Measurements from ENCODE around the gene KRTAP6-1.

The KRTAP6-1 gene

DNA sequence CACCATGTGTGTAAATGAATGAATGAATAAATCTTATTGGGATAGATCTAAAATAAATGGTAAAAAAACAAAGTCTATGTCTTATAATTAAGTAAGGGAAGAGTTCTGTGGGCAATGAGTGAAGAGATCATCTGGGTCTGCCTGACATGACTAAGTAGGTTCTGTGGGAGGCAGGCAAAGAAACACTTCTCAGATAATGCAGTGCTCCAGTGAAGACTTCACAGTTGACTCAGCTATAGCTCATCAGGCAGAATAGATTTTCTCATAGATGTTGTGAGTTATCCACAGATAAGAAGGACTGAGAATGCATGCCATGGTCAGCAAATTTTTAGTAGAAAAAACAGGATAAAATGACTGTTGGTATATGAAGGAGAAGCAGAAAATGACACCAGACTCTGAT is 36.0 kb downstream of the KRTAP6-1 start:
- no peak for DNase-seq (ENCODE audit: low read depth)

DNA sequence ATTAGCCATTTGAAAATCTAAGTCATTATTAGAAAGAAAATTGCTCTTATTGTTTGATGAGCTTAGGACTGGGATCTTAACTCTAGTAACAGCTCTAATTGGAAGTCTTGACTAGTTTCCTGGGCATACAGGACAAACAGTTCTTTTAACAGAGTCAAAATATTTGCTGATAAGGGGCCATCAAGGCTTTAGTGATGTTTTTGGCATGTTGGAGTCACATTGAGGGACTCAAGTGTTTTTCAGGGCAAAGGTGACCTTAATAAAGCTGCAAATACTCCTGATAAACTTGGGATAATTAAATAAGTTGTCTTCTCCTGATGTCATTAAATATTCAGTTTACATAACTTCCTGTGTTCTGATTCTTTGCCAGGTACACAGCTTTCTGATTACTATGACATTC is 46.1 kb downstream of the KRTAP6-1 start:
- DNase-seq (ENCODE audit: low read depth), result no peak

DNA sequence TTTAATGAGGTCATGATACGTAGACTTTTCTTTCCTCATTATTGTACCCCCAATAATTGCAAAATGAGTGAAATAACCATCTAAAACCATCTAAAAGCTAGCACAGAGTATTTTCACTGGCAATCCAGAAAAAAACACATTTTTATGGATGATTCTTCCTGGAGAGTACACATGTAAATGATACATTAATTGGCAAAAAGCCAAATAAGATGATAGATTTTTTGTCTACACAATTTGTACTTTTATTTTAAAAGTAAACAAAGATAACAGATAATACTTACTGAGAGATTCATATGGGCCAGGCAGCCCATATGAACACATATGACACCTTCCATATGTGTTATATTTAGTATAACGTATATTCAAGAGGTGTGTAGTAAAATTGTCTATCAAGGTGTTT is 50.1 kb downstream of the KRTAP6-1 start:
- DNase-seq (ENCODE audit: low read depth), result no peak
